K562 (cell line): ENCODE results near the gene SLC27A2. TPM values are rescaled to one million over a fixed set of nuclear protein-coding genes. Genes with fewer than 3 reads are reported as not detected.

Source experiments
- ATAC-seq: fragments of 200-7000 bp; cut with Tn5 transposase; 3 replicates; pipeline ENCODE4 v1.9.1; 2020; ENCODE audit warnings: moderate library complexity
- BruUV-seq: library from RNA; stranded (reverse); fragments of 400-500 nt; replicated peaks from 2 replicates; lab custom pipeline; 2021; lab: Mats Ljungman, UMichigan
- CTCF ChIA-PET: fragments of 300-600 bp; formaldehyde crosslinking; extraction: SDS; loops from one replicate; lab custom pipeline; 2021; ENCODE audit warnings: low intra/inter-chr PET ratio; lab: Yijun Ruan, JAX
- POLR2A ChIA-PET: fragments of 300-600, 350-650 bp; sonication (Branson Sonifier 250); formaldehyde crosslinking; extraction: SDS; loops from one replicate; lab custom pipeline; 2021; ENCODE audit warnings: antibody characterized with exemption, inconsistent platforms; lab: Yijun Ruan, JAX
- DNase-seq, 4 experiments: peaks; one replicate each; pipeline versions ENCODE4 v3.0.0 to v3.0.0-alpha.2; 2011 to 2018; ENCODE audit warnings: low spot score in 3 of 4, mixed read lengths in 3 of 4; ENCODE audit errors: extremely low read depth in 1 of 4
- FAIRE-seq: peaks from 2 replicates; lab custom pipeline; 2011; peaks lifted over from hg19 to GRCh38; lab: Jason Lieb, UNC
- H2AFZ ChIP-seq: 2 replicates; pipeline ENCODE4 v1.6.0; 2011; ENCODE audit warnings: low read depth, low read length, control low read depth, inconsistent platforms
- H3K27ac ChIP-seq: fragments of 200-600 bp; 3 replicates; pipeline ENCODE4 v1.8.0; 2011; ENCODE audit warnings: low read depth, mild to moderate bottlenecking, control low read depth, inconsistent platforms, low read length, moderate library complexity, mixed read lengths; ENCODE audit errors: extremely low read depth
- H3K27me3 ChIP-seq, 2 experiments: fragments of 300-600 bp in 1 of 2; 2 replicates in 1 of 2; 3 replicates in 1 of 2; pipeline versions ENCODE4 v1.6.0 to v1.8.0; 2011; ENCODE audit warnings: inconsistent platforms in 2 of 2, low read length in 2 of 2, mild to moderate bottlenecking in 1 of 2, mixed read lengths in 1 of 2, moderate library complexity in 1 of 2; ENCODE audit not compliant: control insufficient read depth in 2 of 2, insufficient read depth in 2 of 2
- H3K36me3 ChIP-seq: fragments of 300-600 bp; 3 replicates; pipeline ENCODE4 v1.8.0; 2011; ENCODE audit warnings: mild to moderate bottlenecking, low read length, inconsistent platforms; ENCODE audit not compliant: control insufficient read depth, insufficient read depth
- H3K4me1 ChIP-seq, 2 experiments: fragments of 200-600 bp in 1 of 2; replicated peaks in 1 of 2; 2 replicates in 1 of 2; 3 replicates in 1 of 2; pipeline versions ENCODE4 v1.5.1 to v1.8.0; 2011; ENCODE audit warnings: inconsistent platforms in 2 of 2, low read length in 2 of 2, mild to moderate bottlenecking in 1 of 2, mixed read lengths in 1 of 2, moderate library complexity in 1 of 2; ENCODE audit not compliant: control insufficient read depth in 2 of 2, insufficient read depth in 2 of 2
- H3K4me2 ChIP-seq: 2 replicates; pipeline ENCODE4 v1.6.1; 2011; ENCODE audit warnings: low read length, control low read depth, inconsistent platforms, mixed read lengths; ENCODE audit not compliant: insufficient read depth
- H3K4me3 ChIP-seq: fragments of 200-600 bp; sonication (generic), shearing (Covaris generic); 2 replicates; pipeline ENCODE4 v1.5.1; 2016; ENCODE audit warnings: control low read depth, inconsistent platforms
- H3K79me2 ChIP-seq: fragments of 200-600 bp; 3 replicates; pipeline ENCODE4 v1.8.0; 2011; ENCODE audit warnings: low read length, inconsistent platforms; ENCODE audit not compliant: control insufficient read depth, insufficient read depth
- H3K9ac ChIP-seq, 2 experiments: 2 replicates each; pipeline versions ENCODE4 v1.6.0 to v1.6.1; 2011; ENCODE audit warnings: low read depth in 2 of 2, low read length in 2 of 2, control low read depth in 1 of 2, inconsistent platforms in 1 of 2, mild to moderate bottlenecking in 1 of 2, mixed read lengths in 1 of 2; ENCODE audit not compliant: insufficient read depth in 1 of 2
- H3K9me1 ChIP-seq: one replicate; pipeline ENCODE4 v1.6.0; 2011; ENCODE audit warnings: inconsistent platforms, mild to moderate bottlenecking, low read length, moderate library complexity; ENCODE audit not compliant: control insufficient read depth, insufficient read depth
- H3K9me3 ChIP-seq: replicated peaks from 2 replicates; pipeline ENCODE4 v1.5.1; 2011; ENCODE audit warnings: low read depth, low read length, inconsistent platforms; ENCODE audit not compliant: control insufficient read depth, insufficient read depth
- H4K20me1 ChIP-seq: replicated peaks from 2 replicates; pipeline ENCODE4 v1.6.1; 2011; ENCODE audit warnings: low read length, inconsistent platforms, mixed read lengths; ENCODE audit not compliant: control insufficient read depth, insufficient read depth
- ARID1B ChIP-seq: fragments of 450-650 bp; IDR thresholded peaks from 2 replicates; pipeline ENCODE4 v1.6.1; 2016; ENCODE audit warnings: antibody characterized with exemption, mild to moderate bottlenecking, inconsistent platforms
- CBFA2T2 ChIP-seq: fragments of 450-650 bp; conservative IDR thresholded peaks from 2 replicates; pipeline ENCODE4 v1.6.1; 2017; ENCODE audit warnings: mild to moderate bottlenecking
- CBFA2T3 ChIP-seq: fragments of 450-650 bp; IDR thresholded peaks from 2 replicates; pipeline ENCODE4 v1.6.1; 2017
- CREM ChIP-seq: IDR thresholded peaks from 2 replicates; pipeline ENCODE4 v1.6.1; 2014; ENCODE audit warnings: antibody characterized with exemption, low read depth
- EP300 ChIP-seq: IDR thresholded peaks from 2 replicates; pipeline ENCODE4 v1.6.1; 2012; ENCODE audit warnings: low read length, improper control_type of control experiment
- EP400 ChIP-seq: fragments of 450-650 bp; IDR thresholded peaks from 2 replicates; pipeline ENCODE4 v1.6.1; 2017; ENCODE audit warnings: antibody characterized with exemption, mild to moderate bottlenecking, moderate library complexity
- EZH2 ChIP-seq: IDR thresholded peaks from 2 replicates; pipeline ENCODE4 v1.6.1; 2012; ENCODE audit warnings: low read depth, mild to moderate bottlenecking, inconsistent platforms, low read length, borderline replicate concordance
- HDAC3 ChIP-seq: fragments of 450-650 bp; IDR thresholded peaks from 2 replicates; pipeline ENCODE4 v1.6.1; 2018; ENCODE audit warnings: borderline replicate concordance, mild to moderate bottlenecking, moderate library complexity; ENCODE audit not compliant: partially characterized antibody
- MEIS2 ChIP-seq: fragments of 450-650 bp; IDR thresholded peaks from 2 replicates; pipeline ENCODE4 v1.6.1; 2014; ENCODE audit warnings: mild to moderate bottlenecking; ENCODE audit not compliant: partially characterized antibody
- MTA2 ChIP-seq: fragments of 450-650 bp; IDR thresholded peaks from 2 replicates; pipeline ENCODE4 v1.6.1; 2016; ENCODE audit warnings: low read depth
- NCOR1 ChIP-seq: fragments of 450-650 bp; IDR thresholded peaks from 2 replicates; pipeline ENCODE4 v1.6.1; 2016; ENCODE audit warnings: mild to moderate bottlenecking, moderate library complexity
- PTBP1 ChIP-seq: fragments of 200-400 bp; formaldehyde crosslinking; IDR thresholded peaks from 2 replicates; pipeline ENCODE4 v1.6.1; 2017; ENCODE audit warnings: low read depth, low read length
- RBFOX2 ChIP-seq: fragments of 200-400 bp; formaldehyde crosslinking; IDR thresholded peaks from 2 replicates; pipeline ENCODE4 v1.6.1; 2017; ENCODE audit warnings: low read depth, mild to moderate bottlenecking, low read length, moderate library complexity
- RBM14 ChIP-seq: fragments of 200-400 bp; formaldehyde crosslinking; IDR thresholded peaks from 2 replicates; pipeline ENCODE4 v1.6.1; 2018; ENCODE audit warnings: low read depth, mild to moderate bottlenecking, low read length, moderate library complexity, borderline replicate concordance; ENCODE audit not compliant: insufficient read depth
- RCOR1 ChIP-seq, 2 experiments: IDR thresholded peaks; 2 replicates each; pipeline ENCODE4 v1.6.1; 2012; ENCODE audit warnings: low read depth in 2 of 2, low read length in 2 of 2, borderline replicate concordance in 1 of 2, improper control_type of control experiment in 1 of 2
- RFX5 ChIP-seq: IDR thresholded peaks from 2 replicates; pipeline ENCODE4 v1.6.1; 2011; ENCODE audit warnings: low read depth, mild to moderate bottlenecking, improper control_type of control experiment, low read length
- SMARCA4 ChIP-seq: fragments of 450-650 bp; IDR thresholded peaks from 2 replicates; pipeline ENCODE4 v1.6.1; 2016
- SMARCB1 ChIP-seq: IDR thresholded peaks from 2 replicates; pipeline ENCODE4 v1.6.1; 2011; ENCODE audit warnings: improper control_type of control experiment, low read depth; ENCODE audit not compliant: insufficient read length
- SMARCE1 ChIP-seq: fragments of 450-650 bp; IDR thresholded peaks from 2 replicates; pipeline ENCODE4 v1.7.1; 2016; ENCODE audit warnings: mild to moderate bottlenecking
- TAL1 ChIP-seq: fragments of 450-650 bp; IDR thresholded peaks from 2 replicates; pipeline ENCODE4 v1.6.1; 2016; ENCODE audit warnings: mild to moderate bottlenecking
- TEAD4 ChIP-seq, 2 experiments: sonication (generic) in 1 of 2; formaldehyde crosslinking in 1 of 2; IDR thresholded peaks; 2 replicates each; pipeline versions ENCODE4 v1.6.1 to v1.8.0; 2012 to 2022; ENCODE audit warnings: borderline replicate concordance in 1 of 2, inconsistent platforms in 1 of 2, low read length in 1 of 2, mild to moderate bottlenecking in 1 of 2, missing genetic modification reagents in 1 of 2
- ZEB2 ChIP-seq: fragments of 450-650 bp; IDR thresholded peaks from 2 replicates; pipeline ENCODE4 v1.6.1; 2016
- in situ Hi-C: fragments of 300-500 bp; cut with MboI; formaldehyde crosslinking; loops from 4 replicates; pipeline ENCODE4 v1.15.0; 2018; ENCODE audit warnings: inconsistent platforms, mixed read lengths
- intact Hi-C: fragments of 100-400 bp; cut with micrococcal nuclease; formaldehyde crosslinking; loops from 2 replicates; pipeline ENCODE4 v1.14.2; 2022
- polyA plus RNA-seq, 8 experiments: library from polyadenylated mRNA; depleted of rRNA in 4 of 8; stranded (reverse) in 5 of 8; unstranded in 3 of 8; fragments of >200 nt; fragmentation: Nextera tagmentation in 2 of 8; fragmentation: Illumina TruSeq in 1 of 8; extraction: Ambion mirVana in 2 of 8; extraction: Trizol in 1 of 8; gene quantifications; 2 replicates each; pipeline versions ENCODE4 v1.2.1 to v1.2.3, GENCODE V29; 2011 to 2014; ENCODE audit warnings: inconsistent platforms in 1 of 8, missing spikeins in 1 of 8
- total RNA-seq, 7 experiments: library from RNA; depleted of rRNA in 6 of 7; stranded (reverse); fragments of >200 nt in 6 of 7; fragmentation: Illumina TruSeq in 2 of 7; extraction: Trizol in 2 of 7; gene quantifications; 2 replicates each; pipeline versions ENCODE4 v1.2.1 to v1.2.3, GENCODE V29; 2011 to 2021; ENCODE audit warnings: low replicate concordance in 1 of 7
- TF ChIP-seq, protein P1 (sequence below): sonication (generic); formaldehyde crosslinking; IDR thresholded peaks from 2 replicates; pipeline ENCODE4 v1.8.0; 2022; ENCODE audit warnings: mild to moderate bottlenecking, missing genetic modification reagents
- TF ChIP-seq, protein P2 (sequence below): sonication (generic); formaldehyde crosslinking; IDR thresholded peaks from 2 replicates; pipeline ENCODE4 v1.8.1; 2023; ENCODE audit warnings: mild to moderate bottlenecking, missing genetic modification reagents

The SLC27A2 gene
- total and polyA plus RNA-seq, 9 of the 15 experiments (the other 6 are each of a cell fraction or from before 2014, with no cell fraction given), result 4.9 to 38.0 (median 22.7) TPM

DNA sequence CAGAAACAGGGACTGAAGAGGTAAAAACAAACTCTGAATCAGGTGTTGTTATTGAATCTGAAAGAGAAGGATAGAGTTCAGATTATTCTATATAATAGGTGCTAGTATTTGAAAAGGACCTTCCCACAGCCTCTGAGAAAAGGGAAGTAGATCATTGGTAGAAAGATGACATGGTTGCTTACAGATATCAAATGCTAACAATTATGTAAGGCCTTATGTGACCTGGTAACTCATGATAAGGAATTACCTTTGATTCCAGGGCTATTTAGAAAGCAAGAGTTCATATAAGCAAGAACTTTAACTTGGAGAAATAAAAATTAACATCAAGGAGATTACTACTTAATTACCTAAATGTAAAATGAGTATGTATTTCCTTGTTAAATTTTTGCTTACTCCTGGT, 7.6 kb downstream of the SLC27A2 start:
- no peaks in the 10 kb centered on the region for H3K27me3 ChIP-seq
- no peak overlapping the region for H2AFZ ChIP-seq
- no peaks in the 10 kb centered on the region for H3K9me3 ChIP-seq
- peak; percentile 61; the same call in 2 of the 3 replicates for ATAC-seq
- ChIA-PET POLR2A (interaction anchor here (0.9 to 1.7 kb wide), 3 partner anchors 9 to 70 kb away, joined by 3 to 6 read pairs (median 5); no protein-coding TSS in a partner anchor), CTCF (no interaction called here)
- H3K4me3 ChIP-seq, result no peak overlapping the region
- no peak for FAIRE-seq
- in situ Hi-C loops, result no loop called here
- peaks cover 3 to 16% of the 10 kb centered on the region in 2 experiments; a peak in 4 of 5 replicates for H3K4me1 ChIP-seq
- H3K27ac ChIP-seq, result no peak overlapping the region
- no peaks in the 10 kb centered on the region for H3K9me1 ChIP-seq
- H4K20me1 ChIP-seq, result no peaks in the 10 kb centered on the region
- DNase-seq, result peak in 2 of 4 experiments; percentile 20 to 40
- BruUV-seq, result no TSS peak
- intact Hi-C loops, result no loop called here
- H3K79me2 ChIP-seq, result peaks cover 8% of the 10 kb centered on the region; the same call in 1 of the 3 replicates
- peaks cover 3% of the 10 kb centered on the region; the same call in 2 of the 3 replicates for H3K36me3 ChIP-seq
- H3K9ac ChIP-seq, result no peak overlapping the region
- H3K4me2 ChIP-seq, result no peak overlapping the region
- TF ChIP-seq EP400, result peak; percentile 13; the same call in 1 of the 2 replicates
- peak; percentile 76; the same call in 1 of the 2 replicates for TF ChIP-seq TEAD4 (IDR thresholded peaks at IDR 0.05; ENCODE audit: low read length)
- no peak for TF ChIP-seq TEAD4 (CRISPR knock-in tag; IDR thresholded peaks at IDR 0.05; ENCODE audit: borderline replicate concordance)
- TF ChIP-seq TAL1, result peak; percentile 73
- peak; percentile 43; the same call in 1 of the 2 replicates for TF ChIP-seq MTA2
- TF ChIP-seq RBM14, result no peak
- TF ChIP-seq RCOR1 (IDR thresholded peaks at IDR 0.05; ENCODE audit: borderline replicate concordance in 1 of 2, low read depth in 2 of 2, low read length in 2 of 2), result peak in 1 of 2 experiments; percentile 28; a peak in 1 of 4 replicates
- TF ChIP-seq CREM, result 0 out of 2 replicates have a peak, but pooled peaks have one; percentile 15
- TF ChIP-seq RFX5, result 0 out of 2 replicates have a peak, but pooled peaks have one; percentile 26
- TF ChIP-seq, protein P1, sequence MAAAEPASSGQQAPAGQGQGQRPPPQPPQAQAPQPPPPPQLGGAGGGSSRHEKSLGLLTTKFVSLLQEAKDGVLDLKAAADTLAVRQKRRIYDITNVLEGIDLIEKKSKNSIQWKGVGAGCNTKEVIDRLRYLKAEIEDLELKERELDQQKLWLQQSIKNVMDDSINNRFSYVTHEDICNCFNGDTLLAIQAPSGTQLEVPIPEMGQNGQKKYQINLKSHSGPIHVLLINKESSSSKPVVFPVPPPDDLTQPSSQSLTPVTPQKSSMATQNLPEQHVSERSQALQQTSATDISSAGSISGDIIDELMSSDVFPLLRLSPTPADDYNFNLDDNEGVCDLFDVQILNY (CRISPR knock-in tag), result no peak
- TF ChIP-seq ARID1B, result peak; percentile 78
- peak; percentile 52 for TF ChIP-seq HDAC3
- no peak for TF ChIP-seq EZH2
- no peak for TF ChIP-seq PTBP1
- TF ChIP-seq NCOR1, result peak; percentile 55
- no peak for TF ChIP-seq MEIS2
- peak; percentile 36 for TF ChIP-seq EP300
- 0 out of 2 replicates have a peak, but pooled peaks have one; percentile 24 for TF ChIP-seq ZEB2
- peak; percentile 26; the same call in 1 of the 2 replicates for TF ChIP-seq SMARCE1
- TF ChIP-seq CBFA2T3, result peak; percentile 73; the same call in 1 of the 2 replicates
- peak; percentile 39 for TF ChIP-seq SMARCB1
- TF ChIP-seq, protein P2, sequence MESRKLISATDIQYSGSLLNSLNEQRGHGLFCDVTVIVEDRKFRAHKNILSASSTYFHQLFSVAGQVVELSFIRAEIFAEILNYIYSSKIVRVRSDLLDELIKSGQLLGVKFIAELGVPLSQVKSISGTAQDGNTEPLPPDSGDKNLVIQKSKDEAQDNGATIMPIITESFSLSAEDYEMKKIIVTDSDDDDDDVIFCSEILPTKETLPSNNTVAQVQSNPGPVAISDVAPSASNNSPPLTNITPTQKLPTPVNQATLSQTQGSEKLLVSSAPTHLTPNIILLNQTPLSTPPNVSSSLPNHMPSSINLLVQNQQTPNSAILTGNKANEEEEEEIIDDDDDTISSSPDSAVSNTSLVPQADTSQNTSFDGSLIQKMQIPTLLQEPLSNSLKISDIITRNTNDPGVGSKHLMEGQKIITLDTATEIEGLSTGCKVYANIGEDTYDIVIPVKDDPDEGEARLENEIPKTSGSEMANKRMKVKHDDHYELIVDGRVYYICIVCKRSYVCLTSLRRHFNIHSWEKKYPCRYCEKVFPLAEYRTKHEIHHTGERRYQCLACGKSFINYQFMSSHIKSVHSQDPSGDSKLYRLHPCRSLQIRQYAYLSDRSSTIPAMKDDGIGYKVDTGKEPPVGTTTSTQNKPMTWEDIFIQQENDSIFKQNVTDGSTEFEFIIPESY, result no peak
- no peak for TF ChIP-seq RBFOX2
- peak; percentile 39; the same call in 1 of the 2 replicates for TF ChIP-seq CBFA2T2
- TF ChIP-seq SMARCA4, result peak; percentile 67
